Gastroesophageal sphincter (tissue), 4 donors: ENCODE measurements around the gene GNB2. TPM values are rescaled to one million over a fixed set of nuclear protein-coding genes. Genes with fewer than 3 reads are reported as not detected.
A peak's percentile ranks its signal among the peaks of the same experiment; 100 is the strongest.

Source experiments
- ATAC-seq: fragments of 150-250 bp; one replicate; pipeline ENCODE4 v1.9.1; 2016; ENCODE audit warnings: mild to moderate bottlenecking, moderate library complexity
- H3K27ac ChIP-seq, 4 donors: fragments of 200-600 bp; sonication (generic) in 3 of 4; 1 replicate in 3 of 4; 2 replicates in 1 of 4; pipeline ENCODE4 v1.5.1; 2016 to 2019
- H3K27me3 ChIP-seq: fragments of 200-600 bp; sonication (generic); one replicate; pipeline ENCODE4 v1.5.1; 2019
- H3K36me3 ChIP-seq, 2 donors: fragments of 200-600 bp; sonication (generic); one replicate each; pipeline ENCODE4 v1.5.1; 2019; ENCODE audit warnings: control low read depth in 1 of 2
- H3K4me1 ChIP-seq, 3 donors: fragments of 200-600 bp; sonication (generic); 1 replicate in 2 of 3; 2 replicates in 1 of 3; pipeline ENCODE4 v1.5.1; 2016 to 2019; ENCODE audit warnings: control low read depth in 2 of 3
- H3K4me3 ChIP-seq, 2 donors: fragments of 200-600 bp; sonication (generic); one replicate each; pipeline ENCODE4 v1.5.1; 2019; ENCODE audit warnings: mild to moderate bottlenecking in 1 of 2, moderate library complexity in 1 of 2
- H3K9me3 ChIP-seq, 3 donors: fragments of 200-600 bp; sonication (generic); one replicate each; pipeline ENCODE4 v1.5.1; 2017 to 2019; ENCODE audit warnings: control low read depth in 2 of 3
- EP300 ChIP-seq: sonication (generic); formaldehyde crosslinking; IDR thresholded peaks from one replicate; pipeline ENCODE4 v1.6.1; 2017; ENCODE audit warnings: antibody characterized with exemption, mild to moderate bottlenecking
- POLR2A ChIP-seq, 2 donors: fragments of 450-650 bp; IDR thresholded peaks; one replicate each; pipeline ENCODE4 v1.6.1; 2017; ENCODE audit warnings: antibody characterized with exemption in 2 of 2, mild to moderate bottlenecking in 2 of 2, moderate library complexity in 1 of 2
- POLR2AphosphoS5 ChIP-seq: sonication (generic); formaldehyde crosslinking; IDR thresholded peaks from one replicate; pipeline ENCODE4 v1.6.1; 2017; ENCODE audit warnings: antibody characterized with exemption
- WGBS, 2 donors: methylation state at CpG; one replicate each; pipeline ENCODE4 v1.1.5; 2018; ENCODE audit warnings: low coverage in 1 of 2; 5-methylcytosine and 5-hydroxymethylcytosine counted together
- total RNA-seq, 4 donors: library from RNA; depleted of rRNA; stranded (reverse); fragments of >200 nt; gene quantifications; one replicate each; pipeline ENCODE4 v1.1.0, GENCODE V29; 2016
- TF ChIP-seq, protein P1 (sequence below), 4 experiments: fragments of 200-600 bp in 2 of 4; fragments of 450-650 bp in 2 of 4; sonication (generic) in 1 of 4; IDR thresholded peaks; one replicate each; pipeline ENCODE4 v1.5.1; 2017 to 2019; ENCODE audit warnings: antibody characterized with exemption in 4 of 4, mild to moderate bottlenecking in 2 of 4, moderate library complexity in 2 of 4

Gene GNB2
- 100 to 1,000 TPM; 124 to 217 (median 162) TPM for total RNA-seq

DNA sequence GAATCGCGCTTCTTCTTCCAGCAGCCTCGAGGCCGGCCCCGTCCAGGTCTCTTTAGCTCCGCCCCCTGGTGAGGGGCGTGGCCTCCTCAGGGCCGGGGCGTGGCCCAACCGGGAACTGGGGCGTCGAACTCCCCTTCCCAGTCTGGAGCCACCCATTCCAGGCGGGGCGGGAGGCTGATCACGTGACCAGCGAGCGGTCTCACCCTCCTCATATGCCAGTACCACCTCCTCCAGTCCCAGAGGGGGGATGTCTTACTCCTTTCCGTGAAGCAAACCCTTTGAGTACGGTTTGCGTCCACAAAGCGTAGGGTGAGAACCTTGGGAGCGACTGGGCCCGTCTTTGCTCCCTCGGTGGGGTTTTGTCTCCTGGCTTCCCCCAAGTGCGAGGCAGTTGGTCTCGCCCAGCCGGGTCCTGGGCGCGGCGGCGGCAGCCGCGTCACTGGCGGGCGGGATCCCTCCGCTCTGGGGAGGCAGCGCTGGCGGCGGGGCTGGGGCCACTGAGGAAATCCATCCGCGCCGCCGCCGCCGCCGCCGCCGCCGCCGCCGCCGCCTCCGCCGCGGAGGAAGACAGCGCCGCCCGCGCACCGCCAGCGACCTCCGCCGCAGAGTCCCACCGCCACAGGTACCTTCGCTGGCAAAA lies at the start of gene GNB2:
GNB2 (plus strand) TSS at position 439 of the 640 bp plus-strand sequence. CDS start 2,526 bp downstream, outside the sequence.
- TF ChIP-seq POLR2AphosphoS5 (peak; percentile 76), POLR2A (IDR thresholded peaks at IDR 0.05) (peak; percentile 76 to 84), EP300 (no peak)
- TF ChIP-seq, protein P1, sequence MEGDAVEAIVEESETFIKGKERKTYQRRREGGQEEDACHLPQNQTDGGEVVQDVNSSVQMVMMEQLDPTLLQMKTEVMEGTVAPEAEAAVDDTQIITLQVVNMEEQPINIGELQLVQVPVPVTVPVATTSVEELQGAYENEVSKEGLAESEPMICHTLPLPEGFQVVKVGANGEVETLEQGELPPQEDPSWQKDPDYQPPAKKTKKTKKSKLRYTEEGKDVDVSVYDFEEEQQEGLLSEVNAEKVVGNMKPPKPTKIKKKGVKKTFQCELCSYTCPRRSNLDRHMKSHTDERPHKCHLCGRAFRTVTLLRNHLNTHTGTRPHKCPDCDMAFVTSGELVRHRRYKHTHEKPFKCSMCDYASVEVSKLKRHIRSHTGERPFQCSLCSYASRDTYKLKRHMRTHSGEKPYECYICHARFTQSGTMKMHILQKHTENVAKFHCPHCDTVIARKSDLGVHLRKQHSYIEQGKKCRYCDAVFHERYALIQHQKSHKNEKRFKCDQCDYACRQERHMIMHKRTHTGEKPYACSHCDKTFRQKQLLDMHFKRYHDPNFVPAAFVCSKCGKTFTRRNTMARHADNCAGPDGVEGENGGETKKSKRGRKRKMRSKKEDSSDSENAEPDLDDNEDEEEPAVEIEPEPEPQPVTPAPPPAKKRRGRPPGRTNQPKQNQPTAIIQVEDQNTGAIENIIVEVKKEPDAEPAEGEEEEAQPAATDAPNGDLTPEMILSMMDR (IDR thresholded peaks at IDR 0.05) = peak in 1 of 4 experiments; percentile 15
- H3K27ac ChIP-seq = peak within 1 kb of the TSS; percentile 86 to 99 (median 98)
- H3K4me3 ChIP-seq = peak within 1 kb of the TSS; percentile 73 to 97
- peak; percentile 91 for ATAC-seq
- H3K36me3 ChIP-seq = peaks cover 0 to 21% of the 10 kb centered on the region in 2 donors
- WGBS, 2 donors = 0% methylated on average over 2 to 6 of the region's 65 CpGs
- H3K27me3 ChIP-seq = no peaks in the 10 kb centered on the region
- peaks cover 0 to 35% (median 8%) of the 10 kb centered on the region in 3 donors for H3K4me1 ChIP-seq
- no peaks in the 10 kb centered on the region for H3K9me3 ChIP-seq

DNA sequence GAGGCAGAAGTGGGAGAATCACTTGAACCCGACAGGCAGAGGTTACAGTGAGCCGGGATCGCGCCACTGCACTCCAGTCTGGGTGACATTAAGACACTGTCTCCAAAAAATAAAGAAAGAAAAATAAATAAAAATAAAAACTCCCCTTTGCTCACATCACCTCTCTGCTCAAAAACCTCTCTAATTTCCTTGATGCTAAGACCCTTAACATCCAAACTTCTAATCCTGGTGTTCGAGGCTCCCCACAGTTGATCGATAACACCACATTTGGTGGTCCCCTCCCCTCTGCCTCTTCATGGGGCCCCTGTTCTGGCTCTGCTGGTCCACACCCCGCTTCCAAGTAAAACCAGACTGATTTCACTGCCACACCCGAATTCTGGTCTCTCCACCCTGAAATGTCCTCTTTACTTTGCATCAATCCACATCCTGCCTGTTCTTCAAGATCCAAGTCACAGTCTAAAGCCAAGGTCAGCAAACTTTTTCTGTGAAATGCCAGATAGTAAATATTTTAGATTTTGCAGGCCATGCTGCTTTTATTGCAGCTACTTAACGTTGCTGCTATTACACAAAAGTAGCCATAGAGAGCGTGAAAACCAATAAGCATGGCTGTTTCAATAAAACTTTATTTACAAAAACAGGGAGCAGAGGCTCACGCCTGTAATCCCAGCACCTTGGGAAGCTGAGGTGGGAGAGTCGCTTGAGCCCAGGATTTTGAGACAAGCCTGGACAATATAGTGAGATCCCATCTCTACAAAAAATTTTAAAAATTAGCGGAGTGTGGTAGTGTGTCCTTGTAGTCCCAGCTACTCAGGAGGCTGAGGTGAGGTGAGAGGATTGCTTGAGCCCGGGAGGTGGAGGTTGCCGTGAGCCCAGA lies 49.4 kb upstream of the GNB2 start:
- H3K27me3 ChIP-seq = peaks cover 9% of the 10 kb centered on the region
- no peak overlapping the region for H3K4me3 ChIP-seq
- H3K4me1 ChIP-seq = peaks cover 0 to 12% (median 0%) of the 10 kb centered on the region in 3 donors
- peaks cover 0 to 20% of the 10 kb centered on the region in 2 donors for H3K36me3 ChIP-seq
- H3K27ac ChIP-seq = no peak overlapping the region
- ATAC-seq = no peak
- WGBS, 2 donors = 81 to 90% methylated on average over 13 to 15 of the region's 15 CpGs
- TF ChIP-seq POLR2A (IDR thresholded peaks at IDR 0.05) = no peak
- TF ChIP-seq, protein P1 (IDR thresholded peaks at IDR 0.05) = no peak
- TF ChIP-seq POLR2AphosphoS5 = no peak
- TF ChIP-seq EP300 = no peak
- H3K9me3 ChIP-seq = no peaks in the 10 kb centered on the region

DNA sequence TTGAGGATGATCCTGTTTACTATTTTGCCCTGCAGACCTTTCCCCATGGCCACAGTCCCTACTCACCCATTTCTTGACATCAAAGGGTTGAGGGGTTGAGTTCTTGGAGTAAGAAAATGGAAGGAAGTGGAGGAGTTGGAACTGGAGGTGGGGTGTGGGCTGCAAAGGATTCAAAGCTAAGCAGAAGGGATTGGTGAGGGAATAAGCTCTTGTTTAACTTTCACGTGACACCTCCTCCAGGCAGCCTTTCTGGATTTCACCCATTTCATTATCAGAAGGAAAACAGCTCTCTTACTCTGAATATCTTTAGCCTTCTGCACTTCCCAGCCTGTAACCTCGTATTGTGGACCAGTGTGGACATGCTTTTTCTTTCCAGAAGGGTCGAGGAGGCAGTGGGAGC lies 47.5 kb upstream of the GNB2 start:
- Histone ChIP-seq H3K4me1 (peaks cover 0 to 12% (median 0%) of the 10 kb centered on the region in 3 donors), H3K9me3 (no peaks in the 10 kb centered on the region), H3K36me3 (peaks cover 0 to 10% of the 10 kb centered on the region in 2 donors), H3K27me3 (peaks cover 19% of the 10 kb centered on the region), H3K4me3 (peak overlapping the region in 1 of 2 donors; percentile 44), H3K27ac (no peak overlapping the region)
- ATAC-seq = no peak
- TF ChIP-seq, protein P1 (IDR thresholded peaks at IDR 0.05) = no peak
- TF ChIP-seq POLR2AphosphoS5 (no peak), EP300 (no peak), POLR2A (IDR thresholded peaks at IDR 0.05) (no peak)
- 6 to 23% methylated on average over 2 to 3 of the region's 3 CpGs for WGBS, 2 donors

DNA sequence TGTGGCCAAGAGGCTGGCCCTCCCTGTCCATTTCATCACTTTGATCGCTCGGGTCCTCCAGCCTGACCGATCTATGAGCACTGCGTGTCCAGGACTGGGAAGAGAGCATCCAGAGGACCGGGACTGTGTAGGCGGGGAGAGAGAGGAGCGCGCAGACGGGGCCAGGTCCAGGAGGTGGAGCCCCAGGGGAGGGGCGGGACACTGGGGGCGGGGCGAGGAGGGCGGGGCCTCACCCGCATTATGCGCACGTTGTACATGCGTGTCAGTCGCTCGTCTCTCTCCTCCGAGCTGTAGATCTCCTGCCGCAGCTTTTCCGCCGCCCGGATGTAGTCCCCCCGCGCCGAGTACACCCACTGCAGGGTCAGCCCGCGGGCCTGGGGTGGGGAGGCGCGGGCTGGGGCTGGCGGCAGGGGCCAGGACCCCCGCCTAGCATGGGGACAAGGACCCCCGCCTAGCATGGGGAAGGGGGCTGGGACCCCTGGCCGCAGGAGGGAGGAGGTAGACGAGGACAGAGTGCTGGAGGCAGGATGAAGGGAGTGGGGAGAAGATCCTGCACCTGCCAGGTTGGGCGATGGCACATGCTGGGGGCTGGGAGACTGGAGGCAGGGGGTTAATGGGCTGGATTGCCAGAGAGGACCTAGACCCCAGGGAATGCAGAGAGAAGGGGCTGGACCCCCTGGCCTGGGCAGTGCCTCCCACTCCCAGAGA lies 46.9 kb upstream of the GNB2 start:
- TF ChIP-seq, protein P1 (IDR thresholded peaks at IDR 0.05) = no peak
- TF ChIP-seq POLR2AphosphoS5 (no peak), POLR2A (IDR thresholded peaks at IDR 0.05) (no peak), EP300 (no peak)
- H3K4me3 ChIP-seq = peak overlapping the region in 1 of 2 donors; percentile 44
- WGBS, 2 donors = 33 to 40% methylated on average over 1 to 3 of the region's 37 CpGs
- H3K27ac ChIP-seq = peak overlapping the region in 1 of 4 donors; percentile 50
- peaks cover 0 to 4% of the 10 kb centered on the region in 2 donors for H3K36me3 ChIP-seq
- peaks cover 25% of the 10 kb centered on the region for H3K27me3 ChIP-seq
- peak; percentile 95 for ATAC-seq
- H3K9me3 ChIP-seq = no peaks in the 10 kb centered on the region
- peaks cover 0 to 12% (median 0%) of the 10 kb centered on the region in 3 donors for H3K4me1 ChIP-seq
